ENCODE measurements around the gene AZU1.
"Not testable (repeated sequence)": the region's sequence is repeated elsewhere in the genome, so short reads cannot be mapped to it uniquely, and the experiment has no call there.

The AZU1 gene

GRCh38 chr19:810883-811489, 16.7 kb upstream of the AZU1 start:
- no peak for DNase-seq

- no peak for DNase-seq
These were observed 16.1 kb upstream of the AZU1 start for GRCh38 chr19:811506-812048.

- DNase-seq: no peak
These were observed 15.4 kb upstream of the AZU1 start for GRCh38 chr19:812049-812746.

GRCh38 chr19:812747-813218, 14.9 kb upstream of the AZU1 start:
- DNase-seq: no peak

- no peak for DNase-seq
These were observed 14.2 kb upstream of the AZU1 start for GRCh38 chr19:813219-814151.

- DNase-seq: no peak
These were observed 13.2 kb upstream of the AZU1 start for GRCh38 chr19:814152-815078.

GRCh38 chr19:815079-815774, 12.4 kb upstream of the AZU1 start:
- no peak for DNase-seq

GRCh38 chr19:815775-816499, 11.7 kb upstream of the AZU1 start:
- no peak for DNase-seq

- DNase-seq: no peak
These were observed 11.2 kb upstream of the AZU1 start for GRCh38 chr19:816500-816857.

GRCh38 chr19:820212-820611, 7.4 kb upstream of the AZU1 start:
- not testable (repeated sequence) for DNase-seq

GRCh38 chr19:821231-821824, 6.3 kb upstream of the AZU1 start:
- no peak for DNase-seq

- no peak for DNase-seq
These were observed 5.7 kb upstream of the AZU1 start, which contains the start of gene PLPPR3 for GRCh38 chr19:821825-822503. Gene PLPPR3 (minus strand): TSS chr19:821955. CDS start chr19:821559, 396 bp downstream.

GRCh38 chr19:823565-824121, 4.0 kb upstream of the AZU1 start:
- DNase-seq: no peak

GRCh38 chr19:824885-825284, 2.8 kb upstream of the AZU1 start:
- no peak for DNase-seq

GRCh38 chr19:825897-826644, 1.6 kb upstream of the AZU1 start:
- DNase-seq: no peak

GRCh38 chr19:827314-827709, 325 bp upstream of the AZU1 start:
- DNase-seq: no peak

- DNase-seq: no peak
These were observed 1.6 kb downstream of the AZU1 start for GRCh38 chr19:829129-829758.
